Transverse colon (tissue), 4 donors: ENCODE results near the gene MPRIP.
"Not testable (repeated sequence)": the region's sequence is repeated elsewhere in the genome, so short reads cannot be mapped to it uniquely, and the experiment has no call there.

Source experiments
- EP300 ChIP-seq: sonication (generic); formaldehyde crosslinking; IDR thresholded peaks from one replicate; pipeline ENCODE4 v1.6.1; 2017; ENCODE audit warnings: antibody characterized with exemption, low read depth
- POLR2A ChIP-seq: fragments of 450-650 bp; IDR thresholded peaks from one replicate; pipeline ENCODE4 v1.6.1; 2016; ENCODE audit warnings: antibody characterized with exemption, mild to moderate bottlenecking, moderate library complexity
- POLR2AphosphoS5 ChIP-seq, 3 donors: sonication (generic); formaldehyde crosslinking; IDR thresholded peaks; one replicate each; pipeline ENCODE4 v1.6.1; 2016; ENCODE audit warnings: antibody characterized with exemption in 3 of 3
- TF ChIP-seq, protein P1 (sequence below), 5 experiments: fragments of 200-600 bp in 3 of 5; fragments of 450-650 bp in 2 of 5; sonication (generic) in 3 of 5; IDR thresholded peaks; 1 replicate in 2 of 5; 2 replicates in 3 of 5; pipeline ENCODE4 v1.5.1; 2016 to 2017; ENCODE audit warnings: antibody characterized with exemption in 5 of 5, inconsistent platforms in 3 of 5, mild to moderate bottlenecking in 2 of 5, moderate library complexity in 1 of 5

DNA sequence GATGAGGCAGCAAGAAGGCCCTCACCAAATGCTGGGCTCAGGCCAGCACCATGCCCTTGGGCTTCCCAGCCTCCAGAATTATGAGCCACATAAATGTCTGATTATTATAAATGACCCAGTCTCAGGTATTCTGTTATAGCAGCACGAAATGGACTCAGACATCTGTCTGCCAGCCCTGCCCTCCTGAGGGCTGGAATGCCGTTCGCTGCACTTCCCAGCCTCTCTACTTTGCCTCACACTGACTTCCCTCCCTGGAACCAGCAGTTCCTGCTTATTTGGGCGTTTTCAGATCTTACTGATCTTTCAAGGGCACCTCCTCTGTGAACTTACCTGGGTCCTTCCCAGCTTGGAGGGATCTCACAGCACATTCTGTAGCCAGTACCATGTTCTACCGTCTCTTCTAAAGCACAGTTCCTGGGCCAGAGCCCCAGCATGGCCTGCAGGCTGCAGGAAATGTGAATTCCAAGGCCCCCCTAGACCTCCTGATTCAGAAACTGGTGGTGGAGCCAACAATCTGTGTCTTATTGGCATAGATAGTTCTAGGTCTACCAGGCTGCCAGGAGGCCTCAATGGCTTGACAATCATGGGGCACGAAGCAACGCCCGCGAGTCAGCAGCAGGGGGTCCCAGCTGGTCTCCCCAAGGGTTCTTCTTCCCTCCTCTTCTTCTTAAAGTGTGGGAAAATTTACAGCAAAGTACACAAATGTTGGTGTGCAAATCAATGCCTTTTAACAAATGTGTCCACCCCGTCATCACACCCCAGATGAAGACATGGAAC is 33.4 kb upstream of the MPRIP start:
- TF ChIP-seq, protein P1, sequence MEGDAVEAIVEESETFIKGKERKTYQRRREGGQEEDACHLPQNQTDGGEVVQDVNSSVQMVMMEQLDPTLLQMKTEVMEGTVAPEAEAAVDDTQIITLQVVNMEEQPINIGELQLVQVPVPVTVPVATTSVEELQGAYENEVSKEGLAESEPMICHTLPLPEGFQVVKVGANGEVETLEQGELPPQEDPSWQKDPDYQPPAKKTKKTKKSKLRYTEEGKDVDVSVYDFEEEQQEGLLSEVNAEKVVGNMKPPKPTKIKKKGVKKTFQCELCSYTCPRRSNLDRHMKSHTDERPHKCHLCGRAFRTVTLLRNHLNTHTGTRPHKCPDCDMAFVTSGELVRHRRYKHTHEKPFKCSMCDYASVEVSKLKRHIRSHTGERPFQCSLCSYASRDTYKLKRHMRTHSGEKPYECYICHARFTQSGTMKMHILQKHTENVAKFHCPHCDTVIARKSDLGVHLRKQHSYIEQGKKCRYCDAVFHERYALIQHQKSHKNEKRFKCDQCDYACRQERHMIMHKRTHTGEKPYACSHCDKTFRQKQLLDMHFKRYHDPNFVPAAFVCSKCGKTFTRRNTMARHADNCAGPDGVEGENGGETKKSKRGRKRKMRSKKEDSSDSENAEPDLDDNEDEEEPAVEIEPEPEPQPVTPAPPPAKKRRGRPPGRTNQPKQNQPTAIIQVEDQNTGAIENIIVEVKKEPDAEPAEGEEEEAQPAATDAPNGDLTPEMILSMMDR (IDR thresholded peaks at IDR 0.05), result not testable (repeated sequence)
- not testable (repeated sequence) for TF ChIP-seq POLR2AphosphoS5 (IDR thresholded peaks at IDR 0.05); EP300; POLR2A
